HG03558 (cell line): Measurements from ENCODE around the gene MGLL.
"Not testable (repeated sequence)": the region's sequence is repeated elsewhere in the genome, so short reads cannot be mapped to it uniquely, and the experiment has no call there.

Experiments used
- ATAC-seq: cut with Tn5 transposase; IDR thresholded peaks from one replicate; pipeline ENCODE4 v1.9.1; 2021; ENCODE audit warnings: moderate number of reproducible peaks; ENCODE audit not compliant: unreplicated experiment; ENCODE audit errors: extremely low read depth

MGLL gene

GRCh38 chr3:127714125-127714571, 108.2 kb downstream of the MGLL start:
- no peak for ATAC-seq

- no peak for ATAC-seq
Observed at GRCh38 chr3:127712881-127713771, 109.2 kb downstream of the MGLL start.

GRCh38 chr3:127712461-127712860, 109.9 kb downstream of the MGLL start:
- ATAC-seq = no peak

GRCh38 chr3:127711896-127712295, 110.4 kb downstream of the MGLL start:
- ATAC-seq = no peak

GRCh38 chr3:127711021-127711695, 111.2 kb downstream of the MGLL start:
- ATAC-seq = no peak

GRCh38 chr3:127710155-127710941, 112.0 kb downstream of the MGLL start:
- ATAC-seq = no peak

GRCh38 chr3:127709320-127710060, 112.8 kb downstream of the MGLL start:
- no peak for ATAC-seq

- no peak for ATAC-seq
Observed at GRCh38 chr3:127708837-127709236, 113.5 kb downstream of the MGLL start.

GRCh38 chr3:127707851-127708411, 114.4 kb downstream of the MGLL start:
- ATAC-seq = no peak

GRCh38 chr3:127706785-127707351, 115.4 kb downstream of the MGLL start:
- no peak for ATAC-seq

- ATAC-seq = no peak
Observed at GRCh38 chr3:127706312-127706711, 116.0 kb downstream of the MGLL start.

- not testable (repeated sequence) for ATAC-seq
Observed at GRCh38 chr3:127704840-127705239, 117.5 kb downstream of the MGLL start.

GRCh38 chr3:127702151-127702578, 120.2 kb downstream of the MGLL start:
- no peak for ATAC-seq

GRCh38 chr3:127701280-127701911, 120.9 kb downstream of the MGLL start:
- ATAC-seq = no peak

- ATAC-seq = no peak
Observed at GRCh38 chr3:127700406-127700805, 121.9 kb downstream of the MGLL start.

- ATAC-seq = no peak
Observed at GRCh38 chr3:127699416-127700300, 122.7 kb downstream of the MGLL start.

GRCh38 chr3:127698691-127699415, 123.5 kb downstream of the MGLL start:
- ATAC-seq = no peak
